ENCODE measurements around the gene KIAA1217.

KIAA1217 gene
- 0.07 to 2.7 (median 0.58) reads per million in 9 experiments for total RNA-seq

GRCh38 chr10:24208661-24209431 is at the start of gene KIAA1217:
Gene KIAA1217 (plus strand): TSS chr10:24209138. CDS start chr10:24209194, 56 bp downstream.
- Mint-ChIP-seq H3K27ac (no peak within 1 kb of the TSS), H3K27me3 (peaks cover 29 to 43% of the 10 kb centered on the region in 2 donors), H3K4me3 (no peak within 1 kb of the TSS), H3K36me3 (ENCODE audit: insufficient read depth) (no peaks in the 10 kb centered on the region), H3K9me3 (peaks cover 0 to 2% of the 10 kb centered on the region in 2 donors), H3K4me1 (ENCODE audit: low read depth in 2 of 2) (no peaks in the 10 kb centered on the region)
- DNase-seq (no peak), ATAC-seq (replicated peaks) (no peak)

- H3K4me1 Mint-ChIP-seq (ENCODE audit: low read depth in 2 of 2), result no peaks in the 10 kb centered on the region
- no peak overlapping the region for H3K27ac Mint-ChIP-seq
- no peaks in the 10 kb centered on the region for H3K27me3 Mint-ChIP-seq
- no peak overlapping the region for H3K4me3 Mint-ChIP-seq
- ATAC-seq (replicated peaks) (no peak), DNase-seq (no peak)
- no peaks in the 10 kb centered on the region for H3K36me3 Mint-ChIP-seq (ENCODE audit: insufficient read depth)
- peaks cover 8 to 9% of the 10 kb centered on the region in 2 donors for H3K9me3 Mint-ChIP-seq
Observed at GRCh38 chr10:24162206-24162985, 46.5 kb upstream of the KIAA1217 start.

- Mint-ChIP-seq H3K4me1 (ENCODE audit: low read depth in 2 of 2) (no peaks in the 10 kb centered on the region), H3K9me3 (peaks cover 8 to 9% of the 10 kb centered on the region in 2 donors), H3K27me3 (no peaks in the 10 kb centered on the region), H3K27ac (no peak overlapping the region), H3K4me3 (no peak overlapping the region), H3K36me3 (ENCODE audit: insufficient read depth) (no peaks in the 10 kb centered on the region)
- DNase-seq, result no peak
- ATAC-seq (replicated peaks), result no peak
Observed at GRCh38 chr10:24163485-24163884, 45.5 kb upstream of the KIAA1217 start.

- DNase-seq, result no peak
- Mint-ChIP-seq H3K36me3 (ENCODE audit: insufficient read depth) (no peaks in the 10 kb centered on the region), H3K27ac (no peak overlapping the region), H3K4me1 (ENCODE audit: low read depth in 2 of 2) (no peaks in the 10 kb centered on the region), H3K9me3 (peaks cover 8 to 9% of the 10 kb centered on the region in 2 donors), H3K4me3 (no peak overlapping the region), H3K27me3 (no peaks in the 10 kb centered on the region)
- no peak for ATAC-seq (replicated peaks)
Observed at GRCh38 chr10:24168258-24169170, 40.4 kb upstream of the KIAA1217 start.

GRCh38 chr10:24170199-24170598 is 38.7 kb upstream of the KIAA1217 start:
- no peak for DNase-seq
- H3K36me3 Mint-ChIP-seq (ENCODE audit: insufficient read depth), result no peaks in the 10 kb centered on the region
- H3K27ac Mint-ChIP-seq, result no peak overlapping the region
- no peak overlapping the region for H3K4me3 Mint-ChIP-seq
- H3K9me3 Mint-ChIP-seq, result peaks cover under 1 to 3% of the 10 kb centered on the region in 2 donors
- no peaks in the 10 kb centered on the region for H3K27me3 Mint-ChIP-seq
- H3K4me1 Mint-ChIP-seq (ENCODE audit: low read depth in 2 of 2), result no peaks in the 10 kb centered on the region
- no peak for ATAC-seq (replicated peaks)

- Mint-ChIP-seq H3K9me3 (peaks cover 0 to 4% of the 10 kb centered on the region in 2 donors), H3K4me1 (ENCODE audit: low read depth in 2 of 2) (no peaks in the 10 kb centered on the region), H3K4me3 (no peak overlapping the region), H3K36me3 (ENCODE audit: insufficient read depth) (no peaks in the 10 kb centered on the region), H3K27ac (no peak overlapping the region), H3K27me3 (no peaks in the 10 kb centered on the region)
- DNase-seq (no peak), ATAC-seq (replicated peaks) (no peak)
Observed at GRCh38 chr10:24172909-24173308, 36.0 kb upstream of the KIAA1217 start.

GRCh38 chr10:24174014-24174413 is 34.9 kb upstream of the KIAA1217 start:
- H3K4me3 Mint-ChIP-seq, result no peak overlapping the region
- no peaks in the 10 kb centered on the region for H3K36me3 Mint-ChIP-seq (ENCODE audit: insufficient read depth)
- DNase-seq (no peak), ATAC-seq (replicated peaks) (no peak)
- H3K27me3 Mint-ChIP-seq, result no peaks in the 10 kb centered on the region
- H3K27ac Mint-ChIP-seq, result no peak overlapping the region
- H3K9me3 Mint-ChIP-seq, result peaks cover 0 to 4% of the 10 kb centered on the region in 2 donors
- H3K4me1 Mint-ChIP-seq (ENCODE audit: low read depth in 2 of 2), result no peaks in the 10 kb centered on the region

- Mint-ChIP-seq H3K27me3 (no peaks in the 10 kb centered on the region), H3K4me3 (no peak overlapping the region)
- no peak for ATAC-seq (replicated peaks)
Observed at GRCh38 chr10:24176658-24177057, 32.3 kb upstream of the KIAA1217 start.

GRCh38 chr10:24177636-24178035 is 31.3 kb upstream of the KIAA1217 start:
- no peaks in the 10 kb centered on the region for H3K36me3 Mint-ChIP-seq (ENCODE audit: insufficient read depth)
- ATAC-seq (replicated peaks) (no peak), DNase-seq (no peak)
- H3K27ac Mint-ChIP-seq, result no peak overlapping the region
- H3K27me3 Mint-ChIP-seq, result no peaks in the 10 kb centered on the region
- H3K9me3 Mint-ChIP-seq, result peaks cover 11 to 12% of the 10 kb centered on the region in 2 donors
- H3K4me3 Mint-ChIP-seq, result no peak overlapping the region
- no peaks in the 10 kb centered on the region for H3K4me1 Mint-ChIP-seq (ENCODE audit: low read depth in 2 of 2)

More at GRCh38 chr10:24176658-24177057, 32.3 kb upstream of the KIAA1217 start:
- no peaks in the 10 kb centered on the region for H3K4me1 Mint-ChIP-seq (ENCODE audit: low read depth in 2 of 2)
- H3K9me3 Mint-ChIP-seq, result peaks cover 11 to 12% of the 10 kb centered on the region in 2 donors
- DNase-seq, result no peak
- no peaks in the 10 kb centered on the region for H3K36me3 Mint-ChIP-seq (ENCODE audit: insufficient read depth)
- no peak overlapping the region for H3K27ac Mint-ChIP-seq

GRCh38 chr10:24180891-24181290 is 28.0 kb upstream of the KIAA1217 start:
- DNase-seq, result no peak
- Mint-ChIP-seq H3K4me1 (ENCODE audit: low read depth in 2 of 2) (no peaks in the 10 kb centered on the region), H3K9me3 (peaks cover 7 to 12% of the 10 kb centered on the region in 2 donors)

GRCh38 chr10:24184455-24184854 is 24.5 kb upstream of the KIAA1217 start:
- DNase-seq (no peak), ATAC-seq (replicated peaks) (no peak)
- H3K27ac Mint-ChIP-seq, result no peak overlapping the region
- H3K4me3 Mint-ChIP-seq, result no peak overlapping the region
- no peaks in the 10 kb centered on the region for H3K4me1 Mint-ChIP-seq (ENCODE audit: low read depth in 2 of 2)
- no peaks in the 10 kb centered on the region for H3K36me3 Mint-ChIP-seq (ENCODE audit: insufficient read depth)
- H3K9me3 Mint-ChIP-seq, result peaks cover 5 to 12% of the 10 kb centered on the region in 2 donors
- H3K27me3 Mint-ChIP-seq, result no peaks in the 10 kb centered on the region

More at GRCh38 chr10:24180891-24181290, 28.0 kb upstream of the KIAA1217 start:
- H3K27me3 Mint-ChIP-seq, result no peaks in the 10 kb centered on the region
- H3K4me3 Mint-ChIP-seq, result no peak overlapping the region
- H3K27ac Mint-ChIP-seq, result no peak overlapping the region
- ATAC-seq (replicated peaks), result no peak
- H3K36me3 Mint-ChIP-seq (ENCODE audit: insufficient read depth), result no peaks in the 10 kb centered on the region

- H3K36me3 Mint-ChIP-seq (ENCODE audit: insufficient read depth), result no peaks in the 10 kb centered on the region
- H3K4me3 Mint-ChIP-seq, result no peak overlapping the region
- no peak for DNase-seq
- no peak overlapping the region for H3K27ac Mint-ChIP-seq
- H3K27me3 Mint-ChIP-seq, result no peaks in the 10 kb centered on the region
- no peak for ATAC-seq (replicated peaks)
- H3K9me3 Mint-ChIP-seq, result no peaks in the 10 kb centered on the region
- H3K4me1 Mint-ChIP-seq (ENCODE audit: low read depth in 2 of 2), result no peaks in the 10 kb centered on the region
Observed at GRCh38 chr10:24193330-24193729, 15.6 kb upstream of the KIAA1217 start.

GRCh38 chr10:24197263-24197662 is 11.7 kb upstream of the KIAA1217 start:
- H3K27me3 Mint-ChIP-seq, result peaks cover 4 to 6% of the 10 kb centered on the region in 2 donors
- no peaks in the 10 kb centered on the region for H3K4me1 Mint-ChIP-seq (ENCODE audit: low read depth in 2 of 2)
- no peak for DNase-seq
- no peak overlapping the region for H3K27ac Mint-ChIP-seq
- H3K36me3 Mint-ChIP-seq (ENCODE audit: insufficient read depth), result no peaks in the 10 kb centered on the region
- H3K9me3 Mint-ChIP-seq, result no peaks in the 10 kb centered on the region
- no peak for ATAC-seq (replicated peaks)
- H3K4me3 Mint-ChIP-seq, result no peak overlapping the region
